ENCODE data around the gene GGCT.
"Not testable (repeated sequence)": the region's sequence is repeated elsewhere in the genome, so short reads cannot be mapped to it uniquely, and the experiment has no call there.

GGCT gene

DNA sequence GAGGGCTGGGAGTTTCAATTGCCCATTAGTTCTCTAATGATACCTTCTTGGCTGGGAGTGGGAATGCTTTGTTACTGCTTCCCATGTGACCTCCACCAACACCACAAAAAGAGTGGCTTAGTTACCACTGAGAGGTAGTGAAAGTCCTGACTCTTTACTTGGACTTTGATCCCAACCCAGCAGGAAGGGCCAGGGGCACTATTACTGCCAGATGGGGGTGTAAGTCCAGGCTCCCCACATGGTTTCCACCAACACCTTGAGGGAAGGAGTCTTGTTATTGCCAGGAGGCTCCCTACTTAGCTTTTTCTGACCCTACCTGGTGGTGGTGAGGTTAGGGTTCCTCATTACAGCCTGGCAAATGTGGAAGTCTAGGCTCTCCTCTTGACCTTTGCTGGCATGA lies 11.4 kb downstream of the GGCT start:
- no peak for DNase-seq (ENCODE audit: low read depth)
- TF ChIP-seq, protein P1, sequence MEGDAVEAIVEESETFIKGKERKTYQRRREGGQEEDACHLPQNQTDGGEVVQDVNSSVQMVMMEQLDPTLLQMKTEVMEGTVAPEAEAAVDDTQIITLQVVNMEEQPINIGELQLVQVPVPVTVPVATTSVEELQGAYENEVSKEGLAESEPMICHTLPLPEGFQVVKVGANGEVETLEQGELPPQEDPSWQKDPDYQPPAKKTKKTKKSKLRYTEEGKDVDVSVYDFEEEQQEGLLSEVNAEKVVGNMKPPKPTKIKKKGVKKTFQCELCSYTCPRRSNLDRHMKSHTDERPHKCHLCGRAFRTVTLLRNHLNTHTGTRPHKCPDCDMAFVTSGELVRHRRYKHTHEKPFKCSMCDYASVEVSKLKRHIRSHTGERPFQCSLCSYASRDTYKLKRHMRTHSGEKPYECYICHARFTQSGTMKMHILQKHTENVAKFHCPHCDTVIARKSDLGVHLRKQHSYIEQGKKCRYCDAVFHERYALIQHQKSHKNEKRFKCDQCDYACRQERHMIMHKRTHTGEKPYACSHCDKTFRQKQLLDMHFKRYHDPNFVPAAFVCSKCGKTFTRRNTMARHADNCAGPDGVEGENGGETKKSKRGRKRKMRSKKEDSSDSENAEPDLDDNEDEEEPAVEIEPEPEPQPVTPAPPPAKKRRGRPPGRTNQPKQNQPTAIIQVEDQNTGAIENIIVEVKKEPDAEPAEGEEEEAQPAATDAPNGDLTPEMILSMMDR (conservative IDR thresholded peaks at IDR 0.05; ENCODE audit: low read length) = no peak

DNA sequence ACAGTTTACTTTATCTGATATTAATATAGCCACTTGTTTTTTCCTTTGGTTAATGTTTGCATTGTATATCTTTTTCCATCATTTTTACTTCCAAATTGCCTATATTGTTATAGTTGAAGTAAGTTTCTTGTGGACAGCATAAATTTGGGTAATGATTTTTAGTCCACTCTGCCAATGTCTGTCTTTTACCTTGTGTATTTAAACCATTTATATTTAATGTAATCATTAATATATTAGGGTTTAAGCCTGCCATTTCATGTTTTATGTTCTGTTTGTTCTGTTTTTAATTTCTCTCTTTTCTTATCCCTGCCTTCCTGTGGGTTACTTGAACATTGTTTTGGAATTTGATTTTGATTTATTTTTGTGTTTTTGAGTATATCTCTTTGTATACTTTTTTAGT lies 13.2 kb downstream of the GGCT start:
- TF ChIP-seq, protein P1 (conservative IDR thresholded peaks at IDR 0.05; ENCODE audit: low read length) = no peak
- H3K4me3 ChIP-seq (ENCODE audit: low read length) = no peak overlapping the region
- DNase-seq (ENCODE audit: low read depth) = no peak

More for the DNA sequence above, 11.4 kb downstream of the GGCT start:
- no peak overlapping the region for H3K4me3 ChIP-seq (ENCODE audit: low read length)

- no peak for DNase-seq (ENCODE audit: low read depth)
- no peak overlapping the region for H3K4me3 ChIP-seq (ENCODE audit: low read length)
- TF ChIP-seq, protein P1 (conservative IDR thresholded peaks at IDR 0.05; ENCODE audit: low read length) = no peak
Observed at GRCh38 chr7:30487371-30487770, 17.3 kb downstream of the GGCT start.

- TF ChIP-seq, protein P1 (conservative IDR thresholded peaks at IDR 0.05; ENCODE audit: low read length) = no peak
- no peak overlapping the region for H3K4me3 ChIP-seq (ENCODE audit: low read length)
- no peak for DNase-seq (ENCODE audit: low read depth)
Observed at GRCh38 chr7:30485667-30486066, 19.0 kb downstream of the GGCT start.

DNA sequence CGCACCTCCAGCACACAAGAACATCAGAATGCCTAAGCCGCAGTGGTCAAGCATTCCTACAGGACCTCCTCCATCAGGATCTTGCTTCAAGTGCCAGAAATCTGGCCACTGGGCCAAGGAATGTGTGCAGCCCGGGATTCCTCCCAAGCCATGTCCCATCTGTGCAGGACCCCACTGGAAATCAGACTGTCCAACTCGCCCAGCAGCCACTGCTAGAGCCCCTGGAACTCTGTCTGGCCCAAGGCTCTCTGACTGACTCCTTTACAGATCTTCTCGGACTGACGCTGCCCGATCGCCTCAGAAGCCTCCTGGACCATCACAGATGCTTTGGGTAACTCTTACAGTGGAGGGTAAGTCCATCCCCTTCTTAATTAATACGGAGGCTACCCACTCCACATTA lies 23.2 kb downstream of the GGCT start:
- H3K4me3 ChIP-seq (ENCODE audit: low read length); DNase-seq (ENCODE audit: low read depth): not testable (repeated sequence)

- H3K4me3 ChIP-seq (ENCODE audit: low read length) = peak overlapping the region; percentile 77
- TF ChIP-seq, protein P1 (conservative IDR thresholded peaks at IDR 0.05; ENCODE audit: low read length) = no peak
- peak; percentile 42 for DNase-seq (ENCODE audit: low read depth)
Observed at GRCh38 chr7:30479202-30480120, 25.2 kb downstream of the GGCT start.

GRCh38 chr7:30478349-30479201 lies 26.1 kb downstream of the GGCT start, which contains the start of gene NOD1:
TSS of gene NOD1 (minus strand) at chr7:30478784. CDS start at chr7:30456921, 21,863 bp downstream.
- TF ChIP-seq, protein P1 (conservative IDR thresholded peaks at IDR 0.05; ENCODE audit: low read length) = 0 out of 2 replicates have a peak, but pooled peaks have one; percentile 6
- DNase-seq (ENCODE audit: low read depth) = peak; percentile 76
- peak within 1 kb of the TSS; percentile 77 for H3K4me3 ChIP-seq (ENCODE audit: low read length)

Data from AG10803 (cell line).